ENCODE data around the gene ZNF460. TPM values are rescaled to one million over a fixed set of nuclear protein-coding genes. Genes with fewer than 3 reads are reported as not detected.

The ZNF460 gene
- polyA plus RNA-seq, 3 donors, result 2.8 to 4.5 (median 3.5) TPM

GRCh38 chr19:57293719-57294118 is 13.4 kb downstream of the ZNF460 start:
- Histone ChIP-seq H4K20me1 (ENCODE audit: insufficient read depth, low read length) (peaks cover 4% of the 10 kb centered on the region), H3K27ac (ENCODE audit: low read depth in 1 of 2, low read length in 2 of 2) (no peak overlapping the region), H3K9ac (ENCODE audit: insufficient read depth, low read length, poor library complexity, severe bottlenecking) (no peak overlapping the region), H3K79me2 (ENCODE audit: insufficient read depth, low read length) (peaks cover 57% of the 10 kb centered on the region), H3K4me1 (ENCODE audit: control insufficient read depth in 1 of 2, insufficient read depth in 2 of 2, low read length in 2 of 2) (no peaks in the 10 kb centered on the region), H3K36me3 (replicated peaks in 1 of 2; ENCODE audit: control insufficient read depth in 1 of 2, insufficient read depth in 2 of 2, low read length in 2 of 2) (peaks cover 52 to 87% of the 10 kb centered on the region in 2 donors), H3K4me2 (replicated peaks; ENCODE audit: extremely low read depth, low read length, poor library complexity, severe bottlenecking) (no peak overlapping the region), H2AFZ (ENCODE audit: insufficient read depth, low read depth, low read length, poor library complexity, severe bottlenecking) (no peak overlapping the region), H3K9me3 (replicated peaks in 1 of 2; ENCODE audit: control insufficient read depth in 1 of 2, insufficient read depth in 1 of 2, low read length in 2 of 2) (peaks cover 36 to 37% of the 10 kb centered on the region in 2 donors), H3K4me3 (replicated peaks in 1 of 3; ENCODE audit: low read depth in 2 of 3, low read length in 3 of 3) (no peak overlapping the region), H3K27me3 (ENCODE audit: control insufficient read depth in 2 of 2, insufficient read depth in 2 of 2, low read length in 2 of 2) (no peaks in the 10 kb centered on the region)
- intact Hi-C loops (cut with micrococcal nuclease), result no loop called here
- H3K36me3 Mint-ChIP-seq, result peaks cover 72 to 97% of the 10 kb centered on the region in 2 donors
- peaks cover 18 to 62% (median 38%) of the 10 kb centered on the region in 7 donors for H3K9me3 Mint-ChIP-seq
- DNase-seq, result no peak
- WGBS (ENCODE audit: insufficient coverage), result no CpG with 5 or more reads among the region's 1 CpG
- H3K4me3 Mint-ChIP-seq, result no peak overlapping the region
- no peaks in the 10 kb centered on the region for H3K4me1 Mint-ChIP-seq
- no peaks in the 10 kb centered on the region for H3K27me3 Mint-ChIP-seq (ENCODE audit: low read depth in 3 of 3)
- no peak for TF ChIP-seq CTCF (IDR thresholded peaks at IDR 0.05)
- no peak overlapping the region for H3K27ac Mint-ChIP-seq

DNA sequence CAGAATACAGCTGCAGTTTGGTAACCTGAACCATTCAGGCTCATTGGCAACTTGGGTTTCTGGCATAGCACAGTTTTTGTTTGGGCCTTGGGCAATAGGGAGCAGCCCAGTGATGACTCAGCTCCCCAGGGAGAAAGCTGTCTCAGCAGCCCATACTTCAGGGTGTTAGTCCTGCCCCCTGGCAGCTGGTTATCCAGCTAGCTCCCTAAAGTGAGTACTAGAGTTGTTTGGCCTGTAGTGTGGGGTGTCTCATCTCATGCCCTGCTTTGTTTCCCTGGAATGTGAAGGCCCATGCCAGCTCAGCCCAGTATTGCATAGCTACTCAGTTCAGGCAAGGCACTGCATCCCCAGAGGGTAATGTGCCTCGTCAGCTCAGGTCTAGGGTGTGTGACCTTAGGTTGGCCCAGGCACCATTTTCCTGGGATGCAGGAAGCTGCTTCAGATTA is 21.8 kb downstream of the ZNF460 start:
- 100% methylated on average over 1 of the region's 1 CpG for WGBS (ENCODE audit: insufficient coverage)
- Histone ChIP-seq H3K27me3 (ENCODE audit: control insufficient read depth in 2 of 2, insufficient read depth in 2 of 2, low read length in 2 of 2) (no peaks in the 10 kb centered on the region), H3K36me3 (replicated peaks in 1 of 2; ENCODE audit: control insufficient read depth in 1 of 2, insufficient read depth in 2 of 2, low read length in 2 of 2) (peaks cover 7 to 70% of the 10 kb centered on the region in 2 donors), H3K4me2 (replicated peaks; ENCODE audit: extremely low read depth, low read length, poor library complexity, severe bottlenecking) (no peak overlapping the region), H4K20me1 (ENCODE audit: insufficient read depth, low read length) (no peaks in the 10 kb centered on the region), H3K79me2 (ENCODE audit: insufficient read depth, low read length) (peaks cover 13% of the 10 kb centered on the region), H3K27ac (ENCODE audit: low read depth in 1 of 2, low read length in 2 of 2) (no peak overlapping the region), H3K9ac (ENCODE audit: insufficient read depth, low read length, poor library complexity, severe bottlenecking) (no peak overlapping the region), H2AFZ (ENCODE audit: insufficient read depth, low read depth, low read length, poor library complexity, severe bottlenecking) (no peak overlapping the region), H3K9me3 (replicated peaks in 1 of 2; ENCODE audit: control insufficient read depth in 1 of 2, insufficient read depth in 1 of 2, low read length in 2 of 2) (no peaks in the 10 kb centered on the region), H3K4me1 (ENCODE audit: control insufficient read depth in 1 of 2, insufficient read depth in 2 of 2, low read length in 2 of 2) (no peaks in the 10 kb centered on the region), H3K4me3 (replicated peaks in 1 of 3; ENCODE audit: low read depth in 2 of 3, low read length in 3 of 3) (no peak overlapping the region)
- Mint-ChIP-seq H3K36me3 (peaks cover 32 to 68% of the 10 kb centered on the region in 2 donors), H3K27me3 (ENCODE audit: low read depth in 3 of 3) (peaks cover 0 to 2% (median 0%) of the 10 kb centered on the region in 3 donors), H3K4me3 (no peak overlapping the region), H3K27ac (peak overlapping the region in 1 of 7 donors; percentile 19), H3K9me3 (peaks cover 0 to 7% (median 3%) of the 10 kb centered on the region in 7 donors), H3K4me1 (no peaks in the 10 kb centered on the region)
- DNase-seq, result no peak
- intact Hi-C loops (cut with micrococcal nuclease), result no loop called here
- TF ChIP-seq CTCF (IDR thresholded peaks at IDR 0.05), result no peak
